SU-DHL-6 (cell line): Measurements from ENCODE around the gene ADCY6.

ENCODE experiments used
- EZH2phosphoT487 ChIP-seq: fragments of 200-600 bp; sonication (generic), shearing (Covaris generic); conservative IDR thresholded peaks from 2 replicates; pipeline ENCODE4 v1.6.1; 2018; ENCODE audit warnings: mild to moderate bottlenecking, antibody characterized with exemption, low read length, moderate library complexity, mixed read lengths
- TF ChIP-seq, protein P1 (sequence below): fragments of 200-600 bp; sonication (generic); IDR thresholded peaks from one replicate; pipeline ENCODE4 v1.5.1; 2017; ENCODE audit warnings: antibody characterized with exemption, mild to moderate bottlenecking, low read length, moderate library complexity; ENCODE audit not compliant: insufficient read depth, poor library complexity, severe bottlenecking

GRCh38 chr12:48810903-48811431 is 22.1 kb upstream of the ADCY6 start:
- TF ChIP-seq, protein P1, sequence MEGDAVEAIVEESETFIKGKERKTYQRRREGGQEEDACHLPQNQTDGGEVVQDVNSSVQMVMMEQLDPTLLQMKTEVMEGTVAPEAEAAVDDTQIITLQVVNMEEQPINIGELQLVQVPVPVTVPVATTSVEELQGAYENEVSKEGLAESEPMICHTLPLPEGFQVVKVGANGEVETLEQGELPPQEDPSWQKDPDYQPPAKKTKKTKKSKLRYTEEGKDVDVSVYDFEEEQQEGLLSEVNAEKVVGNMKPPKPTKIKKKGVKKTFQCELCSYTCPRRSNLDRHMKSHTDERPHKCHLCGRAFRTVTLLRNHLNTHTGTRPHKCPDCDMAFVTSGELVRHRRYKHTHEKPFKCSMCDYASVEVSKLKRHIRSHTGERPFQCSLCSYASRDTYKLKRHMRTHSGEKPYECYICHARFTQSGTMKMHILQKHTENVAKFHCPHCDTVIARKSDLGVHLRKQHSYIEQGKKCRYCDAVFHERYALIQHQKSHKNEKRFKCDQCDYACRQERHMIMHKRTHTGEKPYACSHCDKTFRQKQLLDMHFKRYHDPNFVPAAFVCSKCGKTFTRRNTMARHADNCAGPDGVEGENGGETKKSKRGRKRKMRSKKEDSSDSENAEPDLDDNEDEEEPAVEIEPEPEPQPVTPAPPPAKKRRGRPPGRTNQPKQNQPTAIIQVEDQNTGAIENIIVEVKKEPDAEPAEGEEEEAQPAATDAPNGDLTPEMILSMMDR, result no peak
- TF ChIP-seq EZH2phosphoT487, result no peak
